CD14-positive monocyte (primary cell): ENCODE data around the gene PPM1D. TPM values are rescaled to one million over a fixed set of nuclear protein-coding genes. Genes with fewer than 3 reads are reported as not detected.
"Not testable (repeated sequence)": the region's sequence is repeated elsewhere in the genome, so short reads cannot be mapped to it uniquely, and the experiment has no call there.

Source experiments
- DNase-seq, 3 donors: peaks; one replicate each; pipeline ENCODE4 v3.0.0-alpha.2; 2011 to 2022
- H2AFZ ChIP-seq: 2 replicates; pipeline ENCODE4 v1.6.0; 2012; ENCODE audit warnings: mild to moderate bottlenecking, low read depth, low read length, inconsistent platforms; ENCODE audit not compliant: insufficient read depth, poor library complexity, severe bottlenecking
- H3K27ac ChIP-seq, 2 donors: 1 replicate in 1 of 2; 2 replicates in 1 of 2; pipeline ENCODE4 v1.5.1; 2012 to 2013; ENCODE audit warnings: low read length in 2 of 2, control low read depth in 1 of 2, inconsistent platforms in 1 of 2, low read depth in 1 of 2, mild to moderate bottlenecking in 1 of 2
- H3K27me3 ChIP-seq, 2 donors: one replicate each; pipeline versions ENCODE4 v1.6.0 to v1.6.1; 2011 to 2013; ENCODE audit warnings: low read length in 2 of 2; ENCODE audit not compliant: control insufficient read depth in 2 of 2, insufficient read depth in 2 of 2
- H3K36me3 ChIP-seq, 2 donors: replicated peaks in 1 of 2; 1 replicate in 1 of 2; 2 replicates in 1 of 2; pipeline versions ENCODE4 v1.5.1 to v1.6.1; 2012 to 2013; ENCODE audit warnings: low read length in 2 of 2, control low read depth in 1 of 2, inconsistent platforms in 1 of 2, mild to moderate bottlenecking in 1 of 2; ENCODE audit not compliant: insufficient read depth in 2 of 2, control insufficient read depth in 1 of 2
- H3K4me1 ChIP-seq, 2 donors: 1 replicate in 1 of 2; 2 replicates in 1 of 2; pipeline versions ENCODE4 v1.5.1 to v1.6.1; 2012 to 2013; ENCODE audit warnings: low read length in 2 of 2, control low read depth in 1 of 2, inconsistent platforms in 1 of 2, mild to moderate bottlenecking in 1 of 2, moderate library complexity in 1 of 2; ENCODE audit not compliant: insufficient read depth in 2 of 2, control insufficient read depth in 1 of 2
- H3K4me2 ChIP-seq: replicated peaks from 2 replicates; pipeline ENCODE3; 2012; ENCODE audit warnings: low read length, moderate library complexity, mild to moderate bottlenecking; ENCODE audit not compliant: poor library complexity, severe bottlenecking; ENCODE audit errors: extremely low read depth
- H3K4me3 ChIP-seq, 3 experiments: fragments of 200-600 bp in 1 of 3; sonication (generic) in 1 of 3; replicated peaks in 1 of 3; 1 replicate in 2 of 3; 2 replicates in 1 of 3; pipeline ENCODE4 v1.5.1; 2011 to 2013; ENCODE audit warnings: low read length in 3 of 3, mild to moderate bottlenecking in 3 of 3, control low read depth in 2 of 3, low read depth in 2 of 3, inconsistent platforms in 1 of 3, moderate library complexity in 1 of 3
- H3K79me2 ChIP-seq: 2 replicates; pipeline ENCODE4 v1.6.0; 2012; ENCODE audit warnings: mild to moderate bottlenecking, control low read depth, inconsistent platforms, low read length, moderate library complexity; ENCODE audit not compliant: insufficient read depth
- H3K9ac ChIP-seq: 2 replicates; pipeline ENCODE4 v1.6.0; 2017; ENCODE audit warnings: low read length, mild to moderate bottlenecking; ENCODE audit not compliant: insufficient read depth, poor library complexity, severe bottlenecking
- H3K9me3 ChIP-seq, 2 donors: replicated peaks in 1 of 2; 1 replicate in 1 of 2; 2 replicates in 1 of 2; pipeline versions ENCODE4 v1.5.1 to v1.6.1; 2012 to 2013; ENCODE audit warnings: low read length in 2 of 2, control low read depth in 1 of 2; ENCODE audit not compliant: control insufficient read depth in 1 of 2, insufficient read depth in 1 of 2
- H4K20me1 ChIP-seq: 2 replicates; pipeline ENCODE4 v1.6.0; 2012; ENCODE audit warnings: mild to moderate bottlenecking, low read length, control low read depth, moderate library complexity; ENCODE audit not compliant: insufficient read depth
- H3K27ac Mint-ChIP-seq, 7 donors: one replicate each; pipeline ENCODE4 v1.8.0; 2020; ENCODE audit warnings: mild to moderate bottlenecking in 7 of 7, mixed read lengths in 7 of 7, moderate library complexity in 6 of 7, inconsistent platforms in 2 of 7
- H3K27me3 Mint-ChIP-seq, 3 donors: one replicate each; pipeline ENCODE4 v1.8.0; 2021 to 2022; ENCODE audit warnings: low read depth in 3 of 3, mild to moderate bottlenecking in 3 of 3, mixed read lengths in 3 of 3, moderate library complexity in 3 of 3, inconsistent platforms in 1 of 3
- H3K36me3 Mint-ChIP-seq, 2 donors: one replicate each; pipeline ENCODE4 v1.8.0; 2020; ENCODE audit warnings: mixed read lengths in 2 of 2, inconsistent platforms in 1 of 2, mild to moderate bottlenecking in 1 of 2
- H3K4me1 Mint-ChIP-seq: one replicate; pipeline ENCODE4 v1.8.0; 2020; ENCODE audit warnings: mild to moderate bottlenecking, mixed read lengths
- H3K4me3 Mint-ChIP-seq, 2 donors: one replicate each; pipeline ENCODE4 v1.8.0; 2020; ENCODE audit warnings: mild to moderate bottlenecking in 2 of 2, mixed read lengths in 2 of 2, moderate library complexity in 1 of 2
- H3K9me3 Mint-ChIP-seq, 7 donors: one replicate each; pipeline ENCODE4 v1.8.0; 2020 to 2022; ENCODE audit warnings: mixed read lengths in 7 of 7, mild to moderate bottlenecking in 6 of 7, moderate library complexity in 6 of 7, inconsistent platforms in 2 of 7
- WGBS: methylation state at CpG from one replicate; pipeline ENCODE4 v1.1.5; 2013; ENCODE audit warnings: missing lambda C conversion rate; ENCODE audit not compliant: insufficient coverage; 5-methylcytosine and 5-hydroxymethylcytosine counted together
- intact Hi-C, 2 donors: fragments of 100-400 bp; cut with micrococcal nuclease; formaldehyde crosslinking; loops; one replicate each; pipeline versions ENCODE4 v1.15.0 to v1.15.1; 2023
- polyA plus RNA-seq, 3 donors: library from polyadenylated mRNA; depleted of rRNA in 1 of 3; unstranded in 2 of 3; stranded (reverse) in 1 of 3; fragments of 300-500 nt in 2 of 3; fragments of >200 nt in 1 of 3; fragmentation: Illumina TruSeq in 2 of 3; gene quantifications; 1 replicate in 2 of 3; 2 replicates in 1 of 3; pipeline ENCODE4 v1.2.3, GENCODE V29; 2012 to 2021
- TF ChIP-seq, protein P1 (sequence below): fragments of 200-600 bp; IDR thresholded peaks from one replicate; pipeline ENCODE4 v1.8.0; 2022; ENCODE audit warnings: antibody characterized with exemption, mild to moderate bottlenecking

Gene PPM1D
- polyA plus RNA-seq, 3 donors, result 4.7 to 7.3 (median 7.2) TPM

DNA sequence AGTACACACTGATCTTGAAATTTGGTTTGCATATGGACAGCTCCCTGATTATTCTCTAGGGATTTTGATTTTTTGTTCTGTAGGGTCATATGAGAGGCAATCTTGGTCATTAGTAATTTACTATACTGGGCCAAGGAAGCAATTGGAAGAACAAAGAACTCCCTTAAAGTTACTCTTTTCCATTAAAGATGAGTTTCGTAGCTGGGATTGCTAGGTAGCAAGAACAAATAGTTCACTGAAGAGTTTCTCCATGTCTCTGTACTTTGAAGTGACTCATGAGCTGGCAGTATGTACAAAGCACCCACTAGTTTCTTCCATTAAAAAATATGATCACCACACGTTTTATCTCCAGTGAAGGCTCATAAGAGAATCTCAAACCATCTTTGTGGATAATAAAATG lies 71.5 kb downstream of the PPM1D start:
- Mint-ChIP-seq H3K36me3 (peaks cover 0 to 4% of the 10 kb centered on the region in 2 donors), H3K27me3 (peaks cover 0 to 5% (median 0%) of the 10 kb centered on the region in 3 donors), H3K4me3 (no peak overlapping the region), H3K4me1 (peaks cover 2% of the 10 kb centered on the region), H3K9me3 (peaks cover 0 to 9% (median 7%) of the 10 kb centered on the region in 7 donors), H3K27ac (no peak overlapping the region)
- H3K9ac ChIP-seq, result no peak overlapping the region
- no peak overlapping the region for H3K4me2 ChIP-seq
- no peaks in the 10 kb centered on the region for H3K79me2 ChIP-seq
- TF ChIP-seq, protein P1, sequence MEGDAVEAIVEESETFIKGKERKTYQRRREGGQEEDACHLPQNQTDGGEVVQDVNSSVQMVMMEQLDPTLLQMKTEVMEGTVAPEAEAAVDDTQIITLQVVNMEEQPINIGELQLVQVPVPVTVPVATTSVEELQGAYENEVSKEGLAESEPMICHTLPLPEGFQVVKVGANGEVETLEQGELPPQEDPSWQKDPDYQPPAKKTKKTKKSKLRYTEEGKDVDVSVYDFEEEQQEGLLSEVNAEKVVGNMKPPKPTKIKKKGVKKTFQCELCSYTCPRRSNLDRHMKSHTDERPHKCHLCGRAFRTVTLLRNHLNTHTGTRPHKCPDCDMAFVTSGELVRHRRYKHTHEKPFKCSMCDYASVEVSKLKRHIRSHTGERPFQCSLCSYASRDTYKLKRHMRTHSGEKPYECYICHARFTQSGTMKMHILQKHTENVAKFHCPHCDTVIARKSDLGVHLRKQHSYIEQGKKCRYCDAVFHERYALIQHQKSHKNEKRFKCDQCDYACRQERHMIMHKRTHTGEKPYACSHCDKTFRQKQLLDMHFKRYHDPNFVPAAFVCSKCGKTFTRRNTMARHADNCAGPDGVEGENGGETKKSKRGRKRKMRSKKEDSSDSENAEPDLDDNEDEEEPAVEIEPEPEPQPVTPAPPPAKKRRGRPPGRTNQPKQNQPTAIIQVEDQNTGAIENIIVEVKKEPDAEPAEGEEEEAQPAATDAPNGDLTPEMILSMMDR, result no peak
- no peak overlapping the region for H2AFZ ChIP-seq
- intact Hi-C loops, result loop anchor here in 1 of 2 donors (10.0 kb wide), 1 partner anchor 1253 kb away; the partner anchor contains the start of gene INTS2
- DNase-seq, result no peak
- 100% methylated on average over 1 of the region's 2 CpGs for WGBS
- H3K4me1 ChIP-seq, result no peaks in the 10 kb centered on the region
- no peaks in the 10 kb centered on the region for H4K20me1 ChIP-seq
- H3K36me3 ChIP-seq, result peaks cover 0 to 4% of the 10 kb centered on the region in 2 donors
- no peak overlapping the region for H3K4me3 ChIP-seq
- peaks cover 4% of the 10 kb centered on the region in 2 donors for H3K9me3 ChIP-seq
- H3K27ac ChIP-seq, result no peak overlapping the region
- no peaks in the 10 kb centered on the region for H3K27me3 ChIP-seq

DNA sequence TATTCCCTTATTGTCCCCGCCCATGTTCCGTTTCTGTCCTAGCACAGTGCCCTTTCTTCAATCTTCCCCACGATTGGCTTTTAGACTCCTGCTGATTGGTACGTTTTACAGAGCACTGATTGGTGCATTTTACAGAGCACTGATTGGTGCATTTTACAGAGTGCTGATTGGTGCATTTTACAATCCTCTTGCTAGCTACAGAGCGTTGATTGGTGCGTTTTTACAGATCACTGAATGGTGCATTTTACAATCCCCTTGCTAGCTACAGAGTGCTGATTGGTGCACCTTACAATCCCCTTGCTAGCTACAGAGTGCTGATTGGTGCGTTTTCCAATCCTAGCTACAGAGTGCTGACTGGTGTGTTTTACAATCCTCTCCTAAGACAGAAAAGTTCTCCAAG lies 74.6 kb downstream of the PPM1D start:
- H3K4me1 ChIP-seq, result peaks cover 10 to 16% of the 10 kb centered on the region in 2 donors
- not testable (repeated sequence) for H3K9ac ChIP-seq, H2AFZ ChIP-seq, H3K9me3 Mint-ChIP-seq, H4K20me1 ChIP-seq, H3K27me3 ChIP-seq, H3K4me3 Mint-ChIP-seq, H3K9me3 ChIP-seq, H3K36me3 ChIP-seq, H3K79me2 ChIP-seq, H3K4me2 ChIP-seq, DNase-seq, H3K36me3 Mint-ChIP-seq, H3K27ac ChIP-seq, H3K27ac Mint-ChIP-seq, H3K4me3 ChIP-seq, H3K27me3 Mint-ChIP-seq
- intact Hi-C loops, result loop anchor here in 1 of 2 donors (10.0 kb wide), 1 partner anchor 1250 kb away; the partner anchor contains the start of gene INTS2
- H3K4me1 Mint-ChIP-seq, result peaks cover 15% of the 10 kb centered on the region
- 92% methylated on average over 7 of the region's 7 CpGs for WGBS
